ENCODE results near the gene HSD3B1. TPM values are rescaled to one million over a fixed set of nuclear protein-coding genes. Genes with fewer than 3 reads are reported as not detected.

The HSD3B1 gene
- total RNA-seq, 2 donors from 2014 or later, result not detected

DNA sequence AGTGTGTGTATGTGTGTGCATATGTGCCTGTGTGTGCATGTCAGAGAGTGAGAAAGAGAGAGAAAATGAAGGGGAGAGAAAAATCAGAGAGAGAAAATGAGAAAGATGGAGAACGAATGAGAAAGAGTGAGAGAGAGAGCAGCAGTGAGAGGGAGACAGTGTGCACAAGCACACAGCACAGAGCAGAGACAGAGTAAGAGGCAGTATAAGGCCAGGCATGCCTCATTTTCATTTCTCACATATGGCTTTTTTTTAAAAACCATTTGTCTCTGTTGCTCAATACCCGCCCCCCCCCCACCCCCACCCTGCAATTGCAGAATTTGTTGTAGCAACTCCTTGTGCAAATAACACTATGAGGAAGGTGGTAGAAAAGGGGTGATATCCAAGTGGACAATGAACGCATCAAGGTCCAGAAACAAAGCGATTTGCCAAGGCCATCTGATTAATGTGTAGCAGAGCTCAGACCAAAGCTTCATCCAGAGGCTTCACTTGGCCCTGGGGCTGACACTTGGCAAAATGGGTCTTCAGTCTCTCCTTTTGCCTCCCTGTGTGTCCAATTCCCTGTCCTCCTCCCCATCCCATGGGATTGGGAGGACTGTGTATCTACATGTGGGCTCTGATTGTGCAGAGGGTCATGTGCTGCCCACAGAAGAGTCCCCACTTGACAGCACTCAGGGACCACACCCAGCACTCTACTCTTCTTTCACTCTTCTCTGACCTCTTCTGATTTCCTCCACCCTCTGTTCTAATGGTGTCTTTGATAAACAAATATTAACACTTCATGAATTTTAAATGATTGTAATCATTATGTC, 38.9 kb upstream of the HSD3B1 start:
- Histone ChIP-seq H3K4me3 (no peak overlapping the region), H3K36me3 (no peaks in the 10 kb centered on the region), H3K27me3 (replicated peaks; ENCODE audit: insufficient read depth) (no peaks in the 10 kb centered on the region), H3K27ac (no peak overlapping the region), H3K4me1 (ENCODE audit: control insufficient read depth in 1 of 2, low read depth in 2 of 2) (no peaks in the 10 kb centered on the region), H3K9me3 (no peaks in the 10 kb centered on the region)
- TF ChIP-seq, protein P1, sequence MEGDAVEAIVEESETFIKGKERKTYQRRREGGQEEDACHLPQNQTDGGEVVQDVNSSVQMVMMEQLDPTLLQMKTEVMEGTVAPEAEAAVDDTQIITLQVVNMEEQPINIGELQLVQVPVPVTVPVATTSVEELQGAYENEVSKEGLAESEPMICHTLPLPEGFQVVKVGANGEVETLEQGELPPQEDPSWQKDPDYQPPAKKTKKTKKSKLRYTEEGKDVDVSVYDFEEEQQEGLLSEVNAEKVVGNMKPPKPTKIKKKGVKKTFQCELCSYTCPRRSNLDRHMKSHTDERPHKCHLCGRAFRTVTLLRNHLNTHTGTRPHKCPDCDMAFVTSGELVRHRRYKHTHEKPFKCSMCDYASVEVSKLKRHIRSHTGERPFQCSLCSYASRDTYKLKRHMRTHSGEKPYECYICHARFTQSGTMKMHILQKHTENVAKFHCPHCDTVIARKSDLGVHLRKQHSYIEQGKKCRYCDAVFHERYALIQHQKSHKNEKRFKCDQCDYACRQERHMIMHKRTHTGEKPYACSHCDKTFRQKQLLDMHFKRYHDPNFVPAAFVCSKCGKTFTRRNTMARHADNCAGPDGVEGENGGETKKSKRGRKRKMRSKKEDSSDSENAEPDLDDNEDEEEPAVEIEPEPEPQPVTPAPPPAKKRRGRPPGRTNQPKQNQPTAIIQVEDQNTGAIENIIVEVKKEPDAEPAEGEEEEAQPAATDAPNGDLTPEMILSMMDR (IDR thresholded peaks at IDR 0.05), result no peak
- ATAC-seq (ENCODE audit: insufficient number of reproducible peaks, low FRiP score, low read depth) (no peak), DNase-seq (ENCODE audit: low spot score) (no peak)

DNA sequence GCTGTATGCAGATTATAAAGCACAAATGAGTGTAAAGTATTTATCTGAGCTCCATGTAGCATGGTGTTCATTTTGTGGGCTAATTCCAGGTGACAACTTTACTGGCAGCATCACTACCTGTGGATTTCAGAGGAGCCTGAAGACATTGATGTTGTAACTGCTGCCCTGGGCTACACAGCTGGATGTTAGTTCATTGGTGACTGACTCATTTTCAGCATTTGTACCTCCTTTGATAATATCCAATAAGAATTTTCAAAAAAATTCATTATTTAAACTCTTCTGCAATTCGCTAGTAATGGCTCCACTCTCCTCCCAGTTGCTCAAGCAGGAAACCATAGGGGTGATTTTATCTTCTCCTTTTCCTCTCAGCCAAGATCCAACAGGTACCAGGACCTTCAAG, 37.3 kb upstream of the HSD3B1 start:
- Histone ChIP-seq H3K36me3 (no peaks in the 10 kb centered on the region), H3K4me3 (no peak overlapping the region), H3K27me3 (replicated peaks; ENCODE audit: insufficient read depth) (no peaks in the 10 kb centered on the region), H3K4me1 (ENCODE audit: control insufficient read depth in 1 of 2, low read depth in 2 of 2) (no peaks in the 10 kb centered on the region), H3K27ac (no peak overlapping the region), H3K9me3 (no peaks in the 10 kb centered on the region)
- DNase-seq (ENCODE audit: low spot score) (no peak), ATAC-seq (ENCODE audit: insufficient number of reproducible peaks, low FRiP score, low read depth) (no peak)
- TF ChIP-seq, protein P1 (IDR thresholded peaks at IDR 0.05), result no peak

DNA sequence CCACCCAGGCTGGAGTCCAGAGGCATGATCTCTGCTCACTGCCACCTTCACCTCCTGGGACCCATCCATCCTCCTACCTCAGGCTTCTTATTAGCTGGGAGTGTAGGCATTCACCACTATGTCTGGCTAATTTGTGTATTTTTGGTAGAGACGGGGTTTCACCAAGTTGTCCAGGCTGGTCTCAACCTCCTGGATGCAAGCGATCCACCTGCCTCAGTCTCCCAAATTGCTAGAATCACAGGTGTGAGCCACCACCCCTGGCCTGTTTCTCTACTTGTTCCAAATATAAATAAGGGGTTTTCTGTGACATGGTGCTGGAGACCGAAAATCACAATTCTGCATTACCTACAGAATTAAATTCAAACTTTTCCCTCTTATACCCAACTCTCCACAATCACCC, 36.6 kb upstream of the HSD3B1 start:
- ATAC-seq (ENCODE audit: insufficient number of reproducible peaks, low FRiP score, low read depth), result no peak
- DNase-seq (ENCODE audit: low spot score), result no peak
- H3K36me3 ChIP-seq, result no peaks in the 10 kb centered on the region
- H3K27me3 ChIP-seq (replicated peaks; ENCODE audit: insufficient read depth), result no peaks in the 10 kb centered on the region
- no peaks in the 10 kb centered on the region for H3K9me3 ChIP-seq
- no peak overlapping the region for H3K4me3 ChIP-seq
- no peaks in the 10 kb centered on the region for H3K4me1 ChIP-seq (ENCODE audit: control insufficient read depth in 1 of 2, low read depth in 2 of 2)
- TF ChIP-seq, protein P1 (IDR thresholded peaks at IDR 0.05), result no peak
- H3K27ac ChIP-seq, result no peak overlapping the region

DNA sequence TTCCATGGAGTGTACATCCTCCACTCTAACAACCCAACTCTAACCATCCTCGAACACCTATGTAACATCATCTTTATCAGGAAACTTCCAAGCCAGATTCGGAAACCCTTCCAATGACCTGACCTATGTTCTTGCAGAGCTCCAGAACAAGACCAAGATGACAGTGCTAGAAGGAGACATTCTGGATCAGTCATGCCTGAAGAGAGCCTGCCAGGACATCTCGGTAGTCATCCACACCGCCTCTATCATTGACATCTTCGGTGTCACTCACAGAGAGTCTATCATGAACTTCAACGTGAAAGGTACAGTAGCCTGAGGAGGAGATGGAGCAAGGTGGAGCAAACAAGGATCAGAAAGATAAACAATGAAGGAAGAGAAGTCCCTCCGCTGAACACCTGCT, 36.1 kb upstream of the HSD3B1 start:
- no peaks in the 10 kb centered on the region for H3K9me3 ChIP-seq
- no peaks in the 10 kb centered on the region for H3K27me3 ChIP-seq (replicated peaks; ENCODE audit: insufficient read depth)
- no peak overlapping the region for H3K4me3 ChIP-seq
- no peaks in the 10 kb centered on the region for H3K4me1 ChIP-seq (ENCODE audit: control insufficient read depth in 1 of 2, low read depth in 2 of 2)
- ATAC-seq (ENCODE audit: insufficient number of reproducible peaks, low FRiP score, low read depth) (no peak), DNase-seq (ENCODE audit: low spot score) (no peak)
- TF ChIP-seq, protein P1 (IDR thresholded peaks at IDR 0.05), result no peak
- H3K27ac ChIP-seq, result no peak overlapping the region
- no peaks in the 10 kb centered on the region for H3K36me3 ChIP-seq

DNA sequence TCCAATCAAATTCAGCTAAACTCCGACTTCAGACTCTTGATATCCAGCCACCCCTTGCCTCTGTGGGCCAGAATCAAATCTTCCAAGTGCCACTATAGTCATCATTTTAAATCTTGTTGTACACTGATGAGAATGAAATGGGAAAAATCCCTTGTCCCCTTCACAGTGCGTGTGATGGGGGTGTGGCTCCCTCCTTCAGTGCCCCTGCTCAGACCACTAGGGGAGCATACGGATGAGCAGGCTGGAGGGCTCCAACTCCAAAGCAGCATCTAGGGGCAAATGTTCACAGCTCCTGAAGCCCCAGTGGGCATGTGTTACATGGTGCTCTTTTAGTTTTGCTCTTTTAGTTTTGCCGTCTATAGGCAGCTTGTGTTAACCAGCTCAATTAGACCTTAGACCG, 35.4 kb upstream of the HSD3B1 start:
- Histone ChIP-seq H3K4me1 (ENCODE audit: control insufficient read depth in 1 of 2, low read depth in 2 of 2) (no peaks in the 10 kb centered on the region), H3K27ac (no peak overlapping the region), H3K27me3 (replicated peaks; ENCODE audit: insufficient read depth) (no peaks in the 10 kb centered on the region), H3K9me3 (no peaks in the 10 kb centered on the region), H3K4me3 (no peak overlapping the region), H3K36me3 (no peaks in the 10 kb centered on the region)
- no peak for ATAC-seq (ENCODE audit: insufficient number of reproducible peaks, low FRiP score, low read depth)
- TF ChIP-seq, protein P1 (IDR thresholded peaks at IDR 0.05), result no peak
- DNase-seq (ENCODE audit: low spot score), result no peak

Measured in thoracic aorta (tissue), 2 donors.